PC-9 (cell line): Measurements from ENCODE around the gene EYA4. TPM values are rescaled to one million over a fixed set of nuclear protein-coding genes. Genes with fewer than 3 reads are reported as not detected.

Experiments
- BruUV-seq: library from RNA; stranded (reverse); fragments of 400-500 nt; replicated peaks from 2 replicates; lab custom pipeline; 2021; lab: Mats Ljungman, UMichigan
- CTCF ChIA-PET: fragments of 300-600 bp; sonication (Branson Sonifier 250); formaldehyde crosslinking; loops from one replicate; lab custom pipeline; 2022; ENCODE audit warnings: antibody characterized with exemption; lab: Charles Lee
- POLR2A ChIA-PET: fragments of 300-600 bp; sonication (Branson Sonifier 250); formaldehyde crosslinking; loops from one replicate; lab custom pipeline; 2022; ENCODE audit warnings: antibody characterized with exemption; ENCODE audit not compliant: unreplicated experiment; lab: Charles Lee
- DNase-seq, 2 experiments: peaks; one replicate each; pipeline versions ENCODE4 v3.0.0 to v3.0.0-alpha.2; 2015 to 2022; ENCODE audit warnings: mixed read lengths in 1 of 2
- H2AFZ ChIP-seq: fragments of 200-600 bp; sonication (generic); 2 replicates; pipeline ENCODE4 v1.8.1; 2017; ENCODE audit warnings: antibody characterized with exemption
- H3F3A ChIP-seq: fragments of 200-600 bp; sonication (generic); 2 replicates; pipeline ENCODE4 v1.8.1; 2017; ENCODE audit warnings: antibody characterized with exemption, mild to moderate bottlenecking, low read depth; ENCODE audit not compliant: insufficient read depth
- H3K27ac ChIP-seq: fragments of 200-600 bp; sonication (generic); 2 replicates; pipeline ENCODE4 v1.6.1; 2016; ENCODE audit warnings: mixed run types
- H3K27me3 ChIP-seq: fragments of 200-600 bp; sonication (generic); 2 replicates; pipeline ENCODE4 v1.6.1; 2016; ENCODE audit warnings: low read depth, mixed run types; ENCODE audit not compliant: insufficient read depth
- H3K36me3 ChIP-seq: fragments of 200-600 bp; sonication (generic); 2 replicates; pipeline ENCODE4 v1.6.1; 2016; ENCODE audit warnings: low read depth, mixed run types
- H3K4me1 ChIP-seq: fragments of 200-600 bp; sonication (generic); replicated peaks from 2 replicates; pipeline ENCODE4 v1.6.1; 2016; ENCODE audit warnings: mixed run types; ENCODE audit not compliant: insufficient read depth
- H3K4me2 ChIP-seq: fragments of 200-600 bp; sonication (generic); 2 replicates; pipeline ENCODE4 v1.6.1; 2017; ENCODE audit warnings: mixed run types
- H3K4me3 ChIP-seq: fragments of 200-600 bp; sonication (generic); 2 replicates; pipeline ENCODE4 v1.6.1; 2016; ENCODE audit warnings: mixed run types
- H3K79me2 ChIP-seq: fragments of 200-600 bp; sonication (generic); 2 replicates; pipeline ENCODE4 v1.6.1; 2017; ENCODE audit warnings: low read depth, mixed run types
- H3K9me2 ChIP-seq: fragments of 200-600 bp; sonication (generic); 2 replicates; pipeline ENCODE4 v1.8.1; 2017; ENCODE audit warnings: mild to moderate bottlenecking; ENCODE audit not compliant: insufficient read depth
- H3K9me3 ChIP-seq: fragments of 200-600 bp; sonication (generic); 2 replicates; pipeline ENCODE4 v1.8.1; 2016; ENCODE audit warnings: low read depth; ENCODE audit not compliant: insufficient read depth
- H4K20me1 ChIP-seq: fragments of 200-600 bp; sonication (generic); 2 replicates; pipeline ENCODE4 v1.8.1; 2017; ENCODE audit not compliant: insufficient read depth
- CTCF ChIP-seq: fragments of 200-600 bp; sonication (generic); conservative IDR thresholded peaks from 2 replicates; pipeline ENCODE4 v1.6.1; 2017; ENCODE audit warnings: mixed run types, antibody characterized with exemption, mild to moderate bottlenecking, moderate library complexity
- EZH2 ChIP-seq: fragments of 200-600 bp; sonication (generic); IDR thresholded peaks from 2 replicates; pipeline ENCODE4 v1.8.0; 2017; ENCODE audit warnings: antibody characterized with exemption, low read depth
- intact Hi-C: fragments of 100-400 bp; cut with micrococcal nuclease; formaldehyde crosslinking; loops from one replicate; pipeline ENCODE4 v1.10.0; 2022; ENCODE audit not compliant: unreplicated experiment
- total RNA-seq: library from RNA; stranded (reverse); gene quantifications from 2 replicates; pipeline ENCODE4 v1.2.3, GENCODE V29; 2021

The EYA4 gene
- total RNA-seq, 1 experiment from 2014 or later, result 9.8 TPM

- Histone ChIP-seq H3K27me3 (no peaks in the 10 kb centered on the region), H3K9me3 (no peaks in the 10 kb centered on the region), H3K9me2 (no peaks in the 10 kb centered on the region), H2AFZ (no peak overlapping the region), H3K4me2 (no peak overlapping the region), H4K20me1 (no peaks in the 10 kb centered on the region), H3K27ac (no peak overlapping the region), H3K79me2 (no peaks in the 10 kb centered on the region), H3K4me3 (no peak overlapping the region), H3F3A (no peaks in the 10 kb centered on the region), H3K4me1 (0 out of 2 replicates have a peak, but pooled peaks cover 8% of the 10 kb centered on the region), H3K36me3 (no peaks in the 10 kb centered on the region)
- no TSS peak for BruUV-seq
- intact Hi-C loops, result no loop called here
- CTCF ChIA-PET, result no interaction called here
- DNase-seq, result no peak
- POLR2A ChIA-PET, result no interaction called here
- TF ChIP-seq CTCF, result no peak
- TF ChIP-seq EZH2, result no peak
Measured at GRCh38 chr6:133353061-133353460, 111.9 kb downstream of the EYA4 start.

DNA sequence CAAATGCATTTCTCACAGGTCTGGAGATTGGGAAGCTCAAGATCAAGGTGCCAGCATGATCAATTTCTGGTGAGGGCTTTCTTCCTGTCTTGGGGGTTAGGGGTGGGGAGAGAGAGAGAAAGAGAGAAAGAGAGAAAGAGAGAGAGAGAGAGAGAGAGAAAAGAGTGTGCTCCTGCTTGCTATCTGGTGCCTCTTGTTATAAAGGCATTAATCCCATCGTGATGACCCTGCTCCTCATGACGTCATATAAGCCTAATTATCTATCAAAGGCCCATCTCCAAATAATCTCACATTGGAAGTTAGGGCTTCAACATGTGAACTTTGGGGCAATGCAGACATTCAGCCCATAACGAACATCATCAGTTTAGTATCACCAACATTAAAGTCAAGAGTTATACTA is 114.8 kb downstream of the EYA4 start:
- Histone ChIP-seq H3K4me3 (no peak overlapping the region), H3K36me3 (no peaks in the 10 kb centered on the region), H3F3A (no peaks in the 10 kb centered on the region), H3K9me2 (no peaks in the 10 kb centered on the region), H3K4me2 (no peak overlapping the region), H3K27ac (no peak overlapping the region), H3K79me2 (no peaks in the 10 kb centered on the region), H4K20me1 (no peaks in the 10 kb centered on the region), H3K9me3 (no peaks in the 10 kb centered on the region), H2AFZ (no peak overlapping the region), H3K4me1 (0 out of 2 replicates have a peak, but pooled peaks cover 8% of the 10 kb centered on the region), H3K27me3 (no peaks in the 10 kb centered on the region)
- POLR2A ChIA-PET, result no interaction called here
- TF ChIP-seq EZH2, result no peak
- no peak for TF ChIP-seq CTCF
- no peak for DNase-seq
- BruUV-seq, result no TSS peak
- intact Hi-C loops, result no loop called here
- CTCF ChIA-PET, result no interaction called here

DNA sequence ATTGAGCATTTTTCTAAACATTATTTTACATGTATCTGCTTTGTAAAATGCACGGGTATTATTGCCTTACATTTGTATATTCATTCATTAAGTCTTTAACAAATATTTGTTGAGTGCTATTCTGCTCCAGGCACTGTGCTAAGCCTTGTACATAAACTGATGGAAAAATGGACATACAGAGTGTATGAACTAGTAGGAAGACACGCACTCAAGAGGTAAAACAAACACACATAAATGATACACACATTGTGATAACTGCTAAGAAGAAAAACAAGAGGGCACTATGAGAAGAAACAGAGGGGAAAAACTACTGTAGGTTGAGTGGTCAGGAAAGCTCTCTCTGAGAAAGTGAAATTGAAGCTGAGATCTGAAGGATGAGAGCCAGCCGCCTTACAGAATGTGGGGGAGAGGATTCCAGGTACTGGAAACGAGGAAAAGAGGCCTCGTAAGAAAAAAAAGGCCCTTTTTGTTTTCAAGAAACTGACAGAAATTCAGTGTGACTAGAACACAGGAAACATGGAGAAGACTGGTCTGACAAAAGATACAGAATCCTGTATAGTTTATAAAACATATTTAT is 117.5 kb downstream of the EYA4 start:
- Histone ChIP-seq H3K79me2 (no peaks in the 10 kb centered on the region), H2AFZ (no peak overlapping the region), H3K27me3 (no peaks in the 10 kb centered on the region), H3F3A (no peaks in the 10 kb centered on the region), H3K4me2 (no peak overlapping the region), H4K20me1 (no peaks in the 10 kb centered on the region), H3K36me3 (no peaks in the 10 kb centered on the region), H3K9me2 (no peaks in the 10 kb centered on the region), H3K4me3 (no peak overlapping the region), H3K9me3 (no peaks in the 10 kb centered on the region), H3K4me1 (no peaks in the 10 kb centered on the region), H3K27ac (no peak overlapping the region)
- ChIA-PET CTCF (no interaction called here), POLR2A (no interaction called here)
- no TSS peak for BruUV-seq
- DNase-seq, result no peak
- intact Hi-C loops, result no loop called here
- TF ChIP-seq CTCF (no peak), EZH2 (no peak)
